ENCODE measurements around the gene TBC1D10B.

Gene TBC1D10B

DNA sequence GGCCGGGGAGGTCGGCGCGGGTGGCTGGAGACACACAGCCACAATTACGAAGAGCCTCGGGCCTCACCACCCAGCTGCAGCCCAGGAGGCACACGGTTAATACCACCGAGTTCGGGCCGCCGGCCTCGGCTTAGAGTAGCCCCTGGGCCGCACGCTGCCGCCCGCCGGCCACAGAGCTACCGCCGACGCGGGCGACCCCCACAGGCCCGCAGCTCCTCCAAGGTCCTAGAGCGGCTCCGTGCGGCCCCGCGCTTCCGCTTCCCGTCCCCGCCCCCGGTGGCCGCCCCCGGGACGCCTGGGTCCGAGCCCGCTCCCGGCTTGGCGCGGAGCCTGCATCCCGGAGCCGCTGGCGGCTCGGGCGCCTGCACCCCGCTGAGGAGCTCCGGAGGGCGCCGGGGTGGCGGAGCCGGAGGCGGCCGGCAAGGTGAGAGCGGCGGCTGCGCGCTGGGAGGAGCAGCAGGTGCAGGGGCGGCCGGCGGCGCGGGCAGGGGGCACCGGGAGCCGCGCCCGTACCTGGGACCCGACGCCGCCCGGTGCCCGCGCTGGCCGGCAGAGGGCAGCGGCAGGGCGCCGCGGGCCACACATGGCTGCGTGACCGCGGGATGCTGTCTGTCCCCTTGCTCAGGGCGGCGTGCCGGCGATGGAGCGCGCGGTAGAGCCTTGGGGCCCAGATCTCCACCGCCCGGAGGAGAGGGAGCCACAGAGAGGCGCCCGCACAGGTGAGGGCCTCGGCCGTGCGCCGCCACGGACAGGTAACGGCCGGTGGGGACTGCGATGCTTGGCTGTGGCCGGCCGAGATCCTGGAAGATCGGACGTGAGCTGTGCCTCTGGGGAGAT is 25.1 kb upstream of the TBC1D10B start, which contains the start of gene ZNF48:
TSS of gene ZNF48 (plus strand) at position 266 of the 837 bp plus-strand sequence. CDS start at position 641, 375 bp downstream.
- H3K79me1 ChIP-seq (ENCODE audit: low read length) = peaks cover 26% of the 10 kb centered on the region
- H3K9me3 ChIP-seq (ENCODE audit: insufficient read depth, low read depth, low read length) = no peaks in the 10 kb centered on the region
- H3K4me3 ChIP-seq (ENCODE audit: low read depth, low read length) = peak within 1 kb of the TSS; percentile 92
- H4K91ac ChIP-seq (ENCODE audit: low read depth, low read length) = peak within 1 kb of the TSS; percentile 96
- peak; percentile 60 to 70 for DNase-seq
- H4K12ac ChIP-seq (ENCODE audit: low read depth, low read length) = peak within 1 kb of the TSS; percentile 97
- peak within 1 kb of the TSS; percentile 97 for H3K27ac ChIP-seq (ENCODE audit: low read depth, low read length)
- peak within 1 kb of the TSS; percentile 80 for H3K4me2 ChIP-seq (ENCODE audit: low read length)
- H3K18ac ChIP-seq (ENCODE audit: low read length) = peak within 1 kb of the TSS; percentile 98
- peak within 1 kb of the TSS; percentile 85 for H3K4ac ChIP-seq (ENCODE audit: low read depth, low read length)
- H2BK12ac ChIP-seq (ENCODE audit: low read length) = peak within 1 kb of the TSS; percentile 32
- peak within 1 kb of the TSS; percentile 93 for H3K9ac ChIP-seq (ENCODE audit: low read length)
- H3K14ac ChIP-seq (ENCODE audit: low read length) = peak within 1 kb of the TSS; percentile 96
- no peaks in the 10 kb centered on the region for H3K27me3 ChIP-seq (ENCODE audit: insufficient read depth, low read length)
- no CpG with 5 or more reads among the region's 103 CpGs for WGBS (ENCODE audit: extremely low coverage, insufficient coverage, insufficient read length)
- peak within 1 kb of the TSS; percentile 97 for H4K8ac ChIP-seq (ENCODE audit: low read depth, low read length)
- H2AFZ ChIP-seq (ENCODE audit: insufficient read depth, low read length, poor library complexity) = peak within 1 kb of the TSS; percentile 61
- no peak within 1 kb of the TSS for H3K23ac ChIP-seq (ENCODE audit: low read length)
- peak within 1 kb of the TSS; percentile 93 for H2BK5ac ChIP-seq (ENCODE audit: low read depth, low read length, poor library complexity)
- H3K36me3 ChIP-seq (ENCODE audit: control insufficient read depth in 1 of 2, insufficient read depth in 2 of 2, low read length in 2 of 2) = peaks cover 19 to 20% of the 10 kb centered on the region in 2 experiments
- H3K79me2 ChIP-seq (ENCODE audit: control insufficient read depth, insufficient read depth, low read length, poor library complexity) = peaks cover 17% of the 10 kb centered on the region
- peaks cover 14 to 18% of the 10 kb centered on the region in 2 experiments for H3K4me1 ChIP-seq (ENCODE audit: control insufficient read depth in 1 of 2, insufficient read depth in 2 of 2, low read length in 2 of 2)
- peak within 1 kb of the TSS; percentile 89 for H2BK120ac ChIP-seq (ENCODE audit: insufficient read depth, low read length, poor library complexity)
- peak within 1 kb of the TSS; percentile 89 for H2AK5ac ChIP-seq (ENCODE audit: low read length)

DNA sequence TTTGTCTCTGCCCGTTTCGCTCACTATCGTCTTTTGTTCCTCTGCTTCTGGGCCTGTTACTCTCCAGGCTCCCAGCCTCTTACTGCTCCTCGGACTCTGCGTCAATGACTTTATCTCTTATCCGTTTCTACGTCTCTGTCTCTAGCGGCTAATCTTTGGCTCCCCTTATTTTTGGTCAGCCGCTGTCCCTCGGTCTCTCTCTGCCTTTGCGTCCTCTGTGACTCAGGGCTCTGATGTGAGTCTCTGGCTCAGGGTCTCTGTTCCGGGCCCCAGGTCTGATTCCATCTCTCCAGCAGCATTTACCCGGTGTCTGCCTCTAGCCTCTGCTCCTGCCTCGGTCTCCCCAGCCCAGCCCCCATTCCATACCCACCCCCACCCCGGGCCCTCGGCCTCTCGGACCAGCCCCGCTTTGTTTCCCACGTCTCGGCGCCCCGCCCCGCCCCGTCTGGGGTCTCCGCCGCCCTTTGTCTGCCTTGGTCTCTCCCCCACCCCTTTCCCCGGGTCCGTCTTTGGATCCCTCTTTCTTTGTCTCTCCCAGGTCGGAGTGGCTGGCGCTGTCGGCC is 24.4 kb upstream of the TBC1D10B start:
- Histone ChIP-seq H4K8ac (ENCODE audit: low read depth, low read length) (peak overlapping the region; percentile 97), H3K18ac (ENCODE audit: low read length) (peak overlapping the region; percentile 98), H3K27ac (ENCODE audit: low read depth, low read length) (peak overlapping the region; percentile 97), H3K27me3 (ENCODE audit: insufficient read depth, low read length) (no peaks in the 10 kb centered on the region), H3K4me2 (ENCODE audit: low read length) (peak overlapping the region; percentile 80), H2AK5ac (ENCODE audit: low read length) (peak overlapping the region; percentile 72), H3K4ac (ENCODE audit: low read depth, low read length) (peak overlapping the region; percentile 85), H3K79me2 (ENCODE audit: control insufficient read depth, insufficient read depth, low read length, poor library complexity) (peaks cover 17% of the 10 kb centered on the region), H3K4me3 (ENCODE audit: low read depth, low read length) (peak overlapping the region; percentile 92), H2BK12ac (ENCODE audit: low read length) (peak overlapping the region; percentile 32), H3K14ac (ENCODE audit: low read length) (peak overlapping the region; percentile 96), H4K91ac (ENCODE audit: low read depth, low read length) (peak overlapping the region; percentile 96), H2AFZ (ENCODE audit: insufficient read depth, low read length, poor library complexity) (peak overlapping the region; percentile 61), H4K12ac (ENCODE audit: low read depth, low read length) (peak overlapping the region; percentile 97), H2BK120ac (ENCODE audit: insufficient read depth, low read length, poor library complexity) (peak overlapping the region; percentile 89), H3K79me1 (ENCODE audit: low read length) (peaks cover 20% of the 10 kb centered on the region), H3K9me3 (ENCODE audit: insufficient read depth, low read depth, low read length) (no peaks in the 10 kb centered on the region), H3K23ac (ENCODE audit: low read length) (no peak overlapping the region), H3K9ac (ENCODE audit: low read length) (peak overlapping the region; percentile 93), H2BK5ac (ENCODE audit: low read depth, low read length, poor library complexity) (peak overlapping the region; percentile 93), H3K36me3 (ENCODE audit: control insufficient read depth in 1 of 2, insufficient read depth in 2 of 2, low read length in 2 of 2) (peaks cover 19 to 20% of the 10 kb centered on the region in 2 experiments), H3K4me1 (ENCODE audit: control insufficient read depth in 1 of 2, insufficient read depth in 2 of 2, low read length in 2 of 2) (peaks cover 12 to 16% of the 10 kb centered on the region in 2 experiments)
- no CpG with 5 or more reads among the region's 31 CpGs for WGBS (ENCODE audit: extremely low coverage, insufficient coverage, insufficient read length)
- no peak for DNase-seq

DNA sequence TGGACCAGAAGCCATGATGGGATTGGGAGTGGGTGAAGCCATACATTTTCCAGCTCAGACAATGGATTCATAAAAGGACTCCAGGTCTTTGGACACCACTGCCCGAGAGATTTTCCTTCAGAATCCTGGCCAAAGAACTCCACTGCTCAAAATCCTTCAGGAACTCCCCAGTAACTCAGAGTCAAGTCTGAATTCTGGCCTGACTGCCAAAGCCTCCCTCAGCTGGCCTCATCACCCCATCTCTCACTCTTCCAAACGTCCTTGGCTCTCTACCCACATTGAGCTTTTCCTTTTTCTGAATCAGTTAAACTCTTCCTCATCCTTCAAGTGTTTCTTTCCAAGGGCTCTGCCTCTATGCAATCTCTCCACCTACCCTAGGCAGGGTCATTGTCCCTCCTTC is 13.2 kb upstream of the TBC1D10B start:
- Histone ChIP-seq H3K9ac (ENCODE audit: low read length) (no peak overlapping the region), H3K79me1 (ENCODE audit: low read length) (peaks cover 7% of the 10 kb centered on the region), H3K14ac (ENCODE audit: low read length) (no peak overlapping the region), H3K27ac (ENCODE audit: low read depth, low read length) (no peak overlapping the region), H3K27me3 (ENCODE audit: insufficient read depth, low read length) (no peaks in the 10 kb centered on the region), H3K4me1 (ENCODE audit: control insufficient read depth in 1 of 2, insufficient read depth in 2 of 2, low read length in 2 of 2) (peaks cover 17 to 18% of the 10 kb centered on the region in 2 experiments), H2BK5ac (ENCODE audit: low read depth, low read length, poor library complexity) (no peak overlapping the region), H3K9me3 (ENCODE audit: insufficient read depth, low read depth, low read length) (no peaks in the 10 kb centered on the region), H2AK5ac (ENCODE audit: low read length) (no peak overlapping the region), H3K18ac (ENCODE audit: low read length) (no peak overlapping the region), H3K4me3 (ENCODE audit: low read depth, low read length) (no peak overlapping the region), H4K8ac (ENCODE audit: low read depth, low read length) (no peak overlapping the region), H2AFZ (ENCODE audit: insufficient read depth, low read length, poor library complexity) (no peak overlapping the region), H4K91ac (ENCODE audit: low read depth, low read length) (no peak overlapping the region), H4K12ac (ENCODE audit: low read depth, low read length) (no peak overlapping the region), H3K4me2 (ENCODE audit: low read length) (no peak overlapping the region), H2BK120ac (ENCODE audit: insufficient read depth, low read length, poor library complexity) (no peak overlapping the region), H3K23ac (ENCODE audit: low read length) (no peak overlapping the region), H2BK12ac (ENCODE audit: low read length) (no peak overlapping the region), H3K36me3 (ENCODE audit: control insufficient read depth in 1 of 2, insufficient read depth in 2 of 2, low read length in 2 of 2) (peaks cover 0 to 3% of the 10 kb centered on the region in 2 experiments), H3K79me2 (ENCODE audit: control insufficient read depth, insufficient read depth, low read length, poor library complexity) (peaks cover 4% of the 10 kb centered on the region), H3K4ac (ENCODE audit: low read depth, low read length) (no peak overlapping the region)
- no CpG with 5 or more reads among the region's 2 CpGs for WGBS (ENCODE audit: extremely low coverage, insufficient coverage, insufficient read length)
- no peak for DNase-seq

DNA sequence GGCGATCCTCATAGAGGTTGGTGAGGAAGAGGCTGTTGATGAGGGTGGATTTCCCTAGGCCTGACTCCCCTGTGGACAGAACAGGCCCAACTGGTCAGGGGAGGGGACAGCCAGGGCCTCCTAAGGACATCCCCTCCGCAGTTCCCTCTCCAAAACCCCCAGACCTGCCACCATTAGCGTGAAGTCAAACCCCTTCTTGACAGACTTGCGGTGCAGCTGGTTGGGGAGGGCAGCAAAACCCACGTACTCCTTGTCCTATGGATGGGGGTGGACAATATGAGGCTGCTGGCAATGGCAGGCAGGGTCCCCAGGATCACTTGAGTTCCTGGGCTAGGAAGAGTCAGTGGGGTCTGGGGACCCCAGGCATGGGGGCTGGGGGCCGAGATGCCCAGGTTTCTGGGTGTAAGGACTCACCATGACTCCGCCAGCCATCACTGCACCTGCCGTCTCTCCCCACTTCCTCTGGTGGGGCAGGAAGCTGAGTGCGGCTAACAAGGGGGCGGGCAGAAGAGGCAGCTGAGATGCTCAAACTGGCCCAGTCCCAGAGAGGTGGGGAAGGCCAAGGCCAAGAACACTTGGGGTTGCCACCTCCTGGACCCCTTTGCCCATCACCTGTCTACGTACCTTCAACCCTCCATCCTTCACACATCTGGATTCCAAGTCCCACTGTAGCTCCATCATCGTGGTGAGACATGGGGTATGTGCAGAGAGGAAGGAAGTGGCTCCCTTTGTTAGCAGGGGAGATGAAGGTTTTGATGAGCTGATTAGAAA is 12.0 kb upstream of the TBC1D10B start, which contains the start of gene SEPTIN1:
TSS of gene SEPTIN1 (minus strand) at position 451 of the 771 bp plus-strand sequence. CDS start at position 432, 19 bp downstream.
- DNase-seq = no peak
- H3K4me3 ChIP-seq (ENCODE audit: low read depth, low read length) = peak within 1 kb of the TSS; percentile 13
- no peak within 1 kb of the TSS for H4K12ac ChIP-seq (ENCODE audit: low read depth, low read length)
- H3K18ac ChIP-seq (ENCODE audit: low read length) = no peak within 1 kb of the TSS
- H3K9ac ChIP-seq (ENCODE audit: low read length) = peak within 1 kb of the TSS; percentile 21
- no peak within 1 kb of the TSS for H3K4me2 ChIP-seq (ENCODE audit: low read length)
- H4K91ac ChIP-seq (ENCODE audit: low read depth, low read length) = no peak within 1 kb of the TSS
- peaks cover 12% of the 10 kb centered on the region for H3K79me2 ChIP-seq (ENCODE audit: control insufficient read depth, insufficient read depth, low read length, poor library complexity)
- H2AFZ ChIP-seq (ENCODE audit: insufficient read depth, low read length, poor library complexity) = no peak within 1 kb of the TSS
- no peak within 1 kb of the TSS for H3K4ac ChIP-seq (ENCODE audit: low read depth, low read length)
- no peaks in the 10 kb centered on the region for H3K9me3 ChIP-seq (ENCODE audit: insufficient read depth, low read depth, low read length)
- H3K36me3 ChIP-seq (ENCODE audit: control insufficient read depth in 1 of 2, insufficient read depth in 2 of 2, low read length in 2 of 2) = peaks cover 0 to 3% of the 10 kb centered on the region in 2 experiments
- H2BK12ac ChIP-seq (ENCODE audit: low read length) = no peak within 1 kb of the TSS
- H3K23ac ChIP-seq (ENCODE audit: low read length) = no peak within 1 kb of the TSS
- peak within 1 kb of the TSS; percentile 22 for H4K8ac ChIP-seq (ENCODE audit: low read depth, low read length)
- no peaks in the 10 kb centered on the region for H3K27me3 ChIP-seq (ENCODE audit: insufficient read depth, low read length)
- H2AK5ac ChIP-seq (ENCODE audit: low read length) = no peak within 1 kb of the TSS
- H3K79me1 ChIP-seq (ENCODE audit: low read length) = peaks cover 16% of the 10 kb centered on the region
- H3K27ac ChIP-seq (ENCODE audit: low read depth, low read length) = no peak within 1 kb of the TSS
- WGBS (ENCODE audit: extremely low coverage, insufficient coverage, insufficient read length) = no CpG with 5 or more reads among the region's 12 CpGs
- peaks cover 21 to 22% of the 10 kb centered on the region in 2 experiments for H3K4me1 ChIP-seq (ENCODE audit: control insufficient read depth in 1 of 2, insufficient read depth in 2 of 2, low read length in 2 of 2)
- H2BK120ac ChIP-seq (ENCODE audit: insufficient read depth, low read length, poor library complexity) = no peak within 1 kb of the TSS
- H3K14ac ChIP-seq (ENCODE audit: low read length) = no peak within 1 kb of the TSS
- no peak within 1 kb of the TSS for H2BK5ac ChIP-seq (ENCODE audit: low read depth, low read length, poor library complexity)

All from trophoblast cell (in vitro differentiated cells and primary cell).